ENCODE results near the gene NTM.

The NTM gene

GRCh38 chr11:131893988-131894387, 523.6 kb downstream of the NTM start:
- H3K9me3 ChIP-seq (ENCODE audit: control insufficient read depth, insufficient read depth, low read length) = no peaks in the 10 kb centered on the region
- H3K4me3 ChIP-seq (ENCODE audit: low read depth, low read length) = no peak overlapping the region
- peaks cover 18% of the 10 kb centered on the region for H3K4me1 ChIP-seq (ENCODE audit: control insufficient read depth, insufficient read depth, low read length)
- H3K36me3 ChIP-seq (ENCODE audit: control insufficient read depth, insufficient read depth, low read length) = no peaks in the 10 kb centered on the region
- H3K27me3 ChIP-seq (ENCODE audit: control insufficient read depth, insufficient read depth, low read length) = no peaks in the 10 kb centered on the region
- no peak overlapping the region for H3K9ac ChIP-seq (ENCODE audit: low read depth, low read length)

DNA sequence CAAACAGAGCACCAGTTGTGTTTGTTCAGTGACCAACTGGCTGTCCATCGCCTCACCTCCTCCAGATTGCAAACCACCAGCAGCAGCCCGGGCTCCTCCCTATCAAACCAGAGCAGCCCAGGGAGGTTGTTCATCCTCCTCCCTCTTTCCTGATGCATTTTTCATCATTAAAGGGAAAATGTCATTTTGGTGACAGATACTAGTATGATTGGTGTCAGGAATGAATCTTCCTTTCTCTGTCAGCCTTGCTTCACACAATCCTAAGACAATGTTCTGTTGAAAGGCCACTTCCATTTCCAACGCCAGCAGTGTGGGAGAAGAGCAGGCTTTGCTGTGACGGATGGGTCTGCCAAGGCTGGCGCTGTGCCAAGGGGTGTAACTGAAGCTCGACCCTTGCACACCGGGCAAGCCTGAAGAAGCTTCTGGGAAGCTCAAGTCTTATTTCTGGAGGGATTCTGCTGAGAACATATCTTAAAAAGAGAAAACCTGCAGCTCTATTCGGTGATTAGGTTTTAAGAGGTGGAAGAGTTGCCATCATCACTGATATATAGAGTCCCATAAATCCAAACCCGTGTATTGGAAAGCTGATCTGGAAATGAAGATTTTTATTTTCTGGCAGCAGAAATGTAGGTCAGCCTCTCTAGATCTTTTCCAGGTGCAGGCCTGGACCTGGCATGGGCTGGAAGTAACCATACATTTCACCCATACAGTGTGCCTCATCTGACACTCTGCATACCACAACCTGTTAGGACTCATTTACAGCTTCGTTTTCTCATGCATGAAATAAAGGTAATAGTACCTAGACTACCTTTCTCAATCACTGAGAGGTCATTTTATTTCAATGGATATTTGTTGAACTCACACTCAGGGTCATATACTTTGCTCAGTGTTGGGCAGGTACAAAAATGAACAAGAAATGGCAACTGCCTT, 524.5 kb downstream of the NTM start:
- no peak overlapping the region for H3K4me3 ChIP-seq (ENCODE audit: low read depth, low read length)
- no peaks in the 10 kb centered on the region for H3K36me3 ChIP-seq (ENCODE audit: control insufficient read depth, insufficient read depth, low read length)
- H3K27me3 ChIP-seq (ENCODE audit: control insufficient read depth, insufficient read depth, low read length) = no peaks in the 10 kb centered on the region
- no peaks in the 10 kb centered on the region for H3K9me3 ChIP-seq (ENCODE audit: control insufficient read depth, insufficient read depth, low read length)
- peaks cover 9% of the 10 kb centered on the region for H3K4me1 ChIP-seq (ENCODE audit: control insufficient read depth, insufficient read depth, low read length)
- H3K9ac ChIP-seq (ENCODE audit: low read depth, low read length) = no peak overlapping the region

DNA sequence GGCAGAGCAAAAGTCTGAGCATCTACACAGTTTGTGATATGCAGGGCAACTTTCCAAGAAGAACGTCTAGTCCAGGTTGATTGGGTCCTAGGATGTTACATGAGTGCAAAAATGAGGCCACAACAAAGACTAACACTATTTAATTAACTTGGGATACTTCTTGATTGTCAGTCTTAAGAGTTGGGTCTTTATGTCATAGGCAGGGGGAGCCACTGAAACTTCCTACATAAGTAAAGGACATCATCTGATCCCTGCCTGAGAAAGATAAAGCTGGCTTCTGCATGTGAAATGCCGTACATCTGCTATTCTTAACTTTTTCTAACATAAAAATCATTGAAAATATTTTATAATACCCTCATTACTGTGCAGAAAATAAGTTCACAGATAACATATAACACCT, 525.5 kb downstream of the NTM start:
- no peaks in the 10 kb centered on the region for H3K27me3 ChIP-seq (ENCODE audit: control insufficient read depth, insufficient read depth, low read length)
- H3K4me1 ChIP-seq (ENCODE audit: control insufficient read depth, insufficient read depth, low read length) = peaks cover 1% of the 10 kb centered on the region
- H3K36me3 ChIP-seq (ENCODE audit: control insufficient read depth, insufficient read depth, low read length) = no peaks in the 10 kb centered on the region
- no peaks in the 10 kb centered on the region for H3K9me3 ChIP-seq (ENCODE audit: control insufficient read depth, insufficient read depth, low read length)
- H3K4me3 ChIP-seq (ENCODE audit: low read depth, low read length) = no peak overlapping the region
- H3K9ac ChIP-seq (ENCODE audit: low read depth, low read length) = no peak overlapping the region

DNA sequence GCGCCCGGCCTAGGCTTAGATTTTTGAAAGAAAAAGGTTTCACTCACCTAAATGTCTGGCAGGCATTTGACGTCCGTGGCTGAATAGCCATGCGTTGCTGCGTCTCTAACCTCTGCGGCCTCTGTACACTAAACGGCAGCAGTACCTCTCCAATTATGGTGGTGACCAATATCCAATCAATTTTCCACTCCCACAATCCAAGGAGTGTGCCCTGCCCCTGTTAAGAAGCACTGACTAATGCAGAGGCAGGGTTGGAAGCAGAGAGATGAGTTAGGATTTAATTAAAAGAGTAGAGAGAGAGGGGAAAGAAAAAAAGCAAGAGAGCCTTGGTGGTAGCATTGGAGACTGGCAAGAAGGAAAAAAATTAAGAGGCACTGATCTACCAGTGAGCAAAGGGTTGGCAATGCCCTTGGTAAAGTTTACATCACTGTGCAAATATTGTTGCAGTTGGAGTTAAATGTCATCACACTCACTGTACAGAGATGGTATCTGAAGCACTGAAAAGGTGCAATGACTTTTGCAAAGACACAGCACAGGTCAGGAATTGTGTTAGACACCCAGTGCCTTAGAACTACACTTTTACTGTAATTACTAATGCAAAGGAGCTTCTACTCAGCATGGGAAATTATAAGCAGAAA, 526.7 kb downstream of the NTM start:
- Histone ChIP-seq H3K36me3 (ENCODE audit: control insufficient read depth, insufficient read depth, low read length) (no peaks in the 10 kb centered on the region), H3K4me1 (ENCODE audit: control insufficient read depth, insufficient read depth, low read length) (no peaks in the 10 kb centered on the region), H3K4me3 (ENCODE audit: low read depth, low read length) (no peak overlapping the region), H3K9me3 (ENCODE audit: control insufficient read depth, insufficient read depth, low read length) (no peaks in the 10 kb centered on the region), H3K27me3 (ENCODE audit: control insufficient read depth, insufficient read depth, low read length) (no peaks in the 10 kb centered on the region), H3K9ac (ENCODE audit: low read depth, low read length) (no peak overlapping the region)

- Histone ChIP-seq H3K4me3 (ENCODE audit: low read depth, low read length) (no peak overlapping the region), H3K9ac (ENCODE audit: low read depth, low read length) (no peak overlapping the region), H3K36me3 (ENCODE audit: control insufficient read depth, insufficient read depth, low read length) (no peaks in the 10 kb centered on the region), H3K9me3 (ENCODE audit: control insufficient read depth, insufficient read depth, low read length) (no peaks in the 10 kb centered on the region), H3K27me3 (ENCODE audit: control insufficient read depth, insufficient read depth, low read length) (no peaks in the 10 kb centered on the region), H3K4me1 (ENCODE audit: control insufficient read depth, insufficient read depth, low read length) (no peaks in the 10 kb centered on the region)
Measured at GRCh38 chr11:131897956-131898355, 527.5 kb downstream of the NTM start.

DNA sequence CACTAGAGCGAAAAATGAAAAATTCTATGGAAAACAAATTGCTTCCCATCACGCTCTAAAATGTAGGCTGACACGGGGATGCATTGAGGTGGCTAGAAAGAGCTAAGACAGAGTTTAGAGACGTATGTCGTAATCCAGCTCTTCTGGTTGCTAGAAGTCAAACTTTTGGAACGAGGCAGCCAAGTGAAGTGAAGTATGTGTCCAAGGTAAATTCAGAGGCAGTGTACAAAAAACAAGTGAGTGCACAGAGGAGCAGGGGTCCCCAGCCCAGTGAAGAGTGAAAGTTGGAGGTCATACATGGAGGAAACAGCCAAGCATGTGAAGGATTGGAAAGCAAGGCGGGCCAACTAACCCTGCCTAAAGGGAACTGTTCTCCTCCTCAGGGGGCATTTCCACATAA, 528.5 kb downstream of the NTM start:
- no peaks in the 10 kb centered on the region for H3K4me1 ChIP-seq (ENCODE audit: control insufficient read depth, insufficient read depth, low read length)
- no peak overlapping the region for H3K4me3 ChIP-seq (ENCODE audit: low read depth, low read length)
- no peaks in the 10 kb centered on the region for H3K9me3 ChIP-seq (ENCODE audit: control insufficient read depth, insufficient read depth, low read length)
- no peak overlapping the region for H3K9ac ChIP-seq (ENCODE audit: low read depth, low read length)
- no peaks in the 10 kb centered on the region for H3K27me3 ChIP-seq (ENCODE audit: control insufficient read depth, insufficient read depth, low read length)
- no peaks in the 10 kb centered on the region for H3K36me3 ChIP-seq (ENCODE audit: control insufficient read depth, insufficient read depth, low read length)

- H3K36me3 ChIP-seq (ENCODE audit: control insufficient read depth, insufficient read depth, low read length) = no peaks in the 10 kb centered on the region
- H3K27me3 ChIP-seq (ENCODE audit: control insufficient read depth, insufficient read depth, low read length) = no peaks in the 10 kb centered on the region
- H3K4me1 ChIP-seq (ENCODE audit: control insufficient read depth, insufficient read depth, low read length) = no peaks in the 10 kb centered on the region
- no peak overlapping the region for H3K9ac ChIP-seq (ENCODE audit: low read depth, low read length)
- no peaks in the 10 kb centered on the region for H3K9me3 ChIP-seq (ENCODE audit: control insufficient read depth, insufficient read depth, low read length)
- H3K4me3 ChIP-seq (ENCODE audit: low read depth, low read length) = no peak overlapping the region
Measured at GRCh38 chr11:131899950-131900580, 529.6 kb downstream of the NTM start.

DNA sequence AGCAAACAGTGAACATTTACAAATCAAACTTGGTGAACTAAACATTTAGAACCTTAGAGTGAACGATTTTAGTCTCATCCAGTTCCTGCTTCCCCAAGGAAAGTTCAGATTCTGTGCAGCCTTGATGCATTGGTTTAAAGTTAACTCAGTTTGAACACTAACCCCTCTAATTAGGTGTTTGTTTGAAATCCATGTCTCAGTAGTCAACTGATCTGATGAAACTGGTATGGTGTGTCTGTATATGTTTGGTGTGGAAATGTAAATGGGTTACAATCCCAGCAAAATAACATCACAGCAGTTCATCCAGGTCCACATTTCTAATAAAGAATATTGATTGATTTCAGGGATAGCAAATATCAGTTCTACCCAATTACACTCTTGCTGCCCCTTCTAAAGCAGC, 532.0 kb downstream of the NTM start:
- Histone ChIP-seq H3K9ac (ENCODE audit: low read depth, low read length) (no peak overlapping the region), H3K4me1 (ENCODE audit: control insufficient read depth, insufficient read depth, low read length) (no peaks in the 10 kb centered on the region), H3K27me3 (ENCODE audit: control insufficient read depth, insufficient read depth, low read length) (no peaks in the 10 kb centered on the region), H3K36me3 (ENCODE audit: control insufficient read depth, insufficient read depth, low read length) (no peaks in the 10 kb centered on the region), H3K9me3 (ENCODE audit: control insufficient read depth, insufficient read depth, low read length) (no peaks in the 10 kb centered on the region), H3K4me3 (ENCODE audit: low read depth, low read length) (no peak overlapping the region)

DNA sequence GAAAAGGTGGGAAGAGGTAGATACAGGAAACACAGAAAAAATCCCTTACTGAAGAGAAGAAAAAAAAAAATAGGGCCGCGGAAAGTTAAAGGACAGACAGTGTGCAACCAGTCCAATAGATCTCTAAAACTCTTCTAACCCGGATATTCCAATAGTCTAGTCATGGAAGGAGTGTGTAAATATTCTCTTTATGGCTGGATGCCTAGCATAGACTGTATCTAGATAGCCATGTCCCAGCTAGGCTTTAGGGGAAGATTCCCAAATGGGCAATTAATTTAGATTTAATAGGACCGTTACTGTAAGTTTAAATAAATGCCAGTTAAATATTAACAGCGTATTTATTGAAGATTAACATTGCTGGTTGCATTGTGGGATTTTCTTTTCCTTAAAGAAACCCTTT, 532.7 kb downstream of the NTM start:
- no peaks in the 10 kb centered on the region for H3K36me3 ChIP-seq (ENCODE audit: control insufficient read depth, insufficient read depth, low read length)
- H3K27me3 ChIP-seq (ENCODE audit: control insufficient read depth, insufficient read depth, low read length) = no peaks in the 10 kb centered on the region
- H3K4me1 ChIP-seq (ENCODE audit: control insufficient read depth, insufficient read depth, low read length) = no peaks in the 10 kb centered on the region
- H3K9me3 ChIP-seq (ENCODE audit: control insufficient read depth, insufficient read depth, low read length) = no peaks in the 10 kb centered on the region
- H3K4me3 ChIP-seq (ENCODE audit: low read depth, low read length) = no peak overlapping the region
- no peak overlapping the region for H3K9ac ChIP-seq (ENCODE audit: low read depth, low read length)

GRCh38 chr11:131904756-131905155, 534.3 kb downstream of the NTM start:
- no peaks in the 10 kb centered on the region for H3K36me3 ChIP-seq (ENCODE audit: control insufficient read depth, insufficient read depth, low read length)
- peaks cover 2% of the 10 kb centered on the region for H3K4me1 ChIP-seq (ENCODE audit: control insufficient read depth, insufficient read depth, low read length)
- no peak overlapping the region for H3K4me3 ChIP-seq (ENCODE audit: low read depth, low read length)
- H3K9me3 ChIP-seq (ENCODE audit: control insufficient read depth, insufficient read depth, low read length) = no peaks in the 10 kb centered on the region
- H3K27me3 ChIP-seq (ENCODE audit: control insufficient read depth, insufficient read depth, low read length) = peaks cover 9% of the 10 kb centered on the region
- no peak overlapping the region for H3K9ac ChIP-seq (ENCODE audit: low read depth, low read length)

DNA sequence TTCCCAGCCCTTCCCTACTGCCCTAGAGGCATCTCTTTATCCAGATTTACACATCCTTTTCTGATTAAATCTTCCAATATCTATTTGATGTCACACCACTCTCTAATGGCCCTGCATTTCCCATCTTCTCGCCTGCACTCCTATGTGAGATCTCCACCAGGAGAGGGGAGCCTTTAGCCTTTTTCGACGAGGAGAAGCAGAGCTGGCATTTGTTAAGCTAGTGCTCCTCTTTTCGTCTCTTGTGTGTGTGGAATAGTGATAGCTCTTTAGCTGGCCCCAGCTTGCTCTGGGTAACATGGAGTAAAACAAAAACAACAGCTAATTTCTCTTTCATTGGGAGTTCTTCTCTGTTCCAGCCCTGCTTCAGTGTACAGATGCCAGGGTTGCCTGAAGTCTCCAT, 536.5 kb downstream of the NTM start:
- Histone ChIP-seq H3K9me3 (ENCODE audit: control insufficient read depth, insufficient read depth, low read length) (no peaks in the 10 kb centered on the region), H3K9ac (ENCODE audit: low read depth, low read length) (no peak overlapping the region), H3K36me3 (ENCODE audit: control insufficient read depth, insufficient read depth, low read length) (no peaks in the 10 kb centered on the region), H3K27me3 (ENCODE audit: control insufficient read depth, insufficient read depth, low read length) (peaks cover 17% of the 10 kb centered on the region), H3K4me1 (ENCODE audit: control insufficient read depth, insufficient read depth, low read length) (peaks cover 2% of the 10 kb centered on the region), H3K4me3 (ENCODE audit: low read depth, low read length) (no peak overlapping the region)

DNA sequence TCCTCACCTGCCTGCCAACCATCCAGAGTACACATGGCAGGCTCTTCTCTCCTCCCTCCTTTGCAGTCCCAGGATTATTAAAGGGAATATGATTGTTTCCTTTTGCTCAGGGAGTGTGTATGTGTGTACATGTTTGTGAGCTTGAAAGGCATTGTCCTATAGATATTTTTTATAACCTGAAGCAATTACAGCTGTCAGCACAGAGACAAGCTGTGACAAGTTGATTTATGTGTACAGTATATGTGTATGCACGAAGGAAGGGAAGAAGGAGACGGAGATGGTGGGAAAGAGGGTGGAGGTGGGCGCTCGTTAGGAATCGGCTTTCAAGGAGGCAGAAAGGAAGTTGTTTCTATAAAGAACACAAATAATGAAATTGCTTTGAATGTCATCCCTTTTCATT, 537.0 kb downstream of the NTM start:
- Histone ChIP-seq H3K4me1 (ENCODE audit: control insufficient read depth, insufficient read depth, low read length) (peaks cover 2% of the 10 kb centered on the region), H3K36me3 (ENCODE audit: control insufficient read depth, insufficient read depth, low read length) (no peaks in the 10 kb centered on the region), H3K4me3 (ENCODE audit: low read depth, low read length) (no peak overlapping the region), H3K27me3 (ENCODE audit: control insufficient read depth, insufficient read depth, low read length) (peaks cover 21% of the 10 kb centered on the region), H3K9me3 (ENCODE audit: control insufficient read depth, insufficient read depth, low read length) (no peaks in the 10 kb centered on the region), H3K9ac (ENCODE audit: low read depth, low read length) (no peak overlapping the region)
